OCI-M2 (cell line): ENCODE measurements around the gene STOX2.

ENCODE experiments used
- DNase-seq: peaks from one replicate; lab custom pipeline; 2025; ENCODE audit not compliant: unreplicated experiment; lab: John Stamatoyannopoulos, UW

STOX2 gene, protein sequence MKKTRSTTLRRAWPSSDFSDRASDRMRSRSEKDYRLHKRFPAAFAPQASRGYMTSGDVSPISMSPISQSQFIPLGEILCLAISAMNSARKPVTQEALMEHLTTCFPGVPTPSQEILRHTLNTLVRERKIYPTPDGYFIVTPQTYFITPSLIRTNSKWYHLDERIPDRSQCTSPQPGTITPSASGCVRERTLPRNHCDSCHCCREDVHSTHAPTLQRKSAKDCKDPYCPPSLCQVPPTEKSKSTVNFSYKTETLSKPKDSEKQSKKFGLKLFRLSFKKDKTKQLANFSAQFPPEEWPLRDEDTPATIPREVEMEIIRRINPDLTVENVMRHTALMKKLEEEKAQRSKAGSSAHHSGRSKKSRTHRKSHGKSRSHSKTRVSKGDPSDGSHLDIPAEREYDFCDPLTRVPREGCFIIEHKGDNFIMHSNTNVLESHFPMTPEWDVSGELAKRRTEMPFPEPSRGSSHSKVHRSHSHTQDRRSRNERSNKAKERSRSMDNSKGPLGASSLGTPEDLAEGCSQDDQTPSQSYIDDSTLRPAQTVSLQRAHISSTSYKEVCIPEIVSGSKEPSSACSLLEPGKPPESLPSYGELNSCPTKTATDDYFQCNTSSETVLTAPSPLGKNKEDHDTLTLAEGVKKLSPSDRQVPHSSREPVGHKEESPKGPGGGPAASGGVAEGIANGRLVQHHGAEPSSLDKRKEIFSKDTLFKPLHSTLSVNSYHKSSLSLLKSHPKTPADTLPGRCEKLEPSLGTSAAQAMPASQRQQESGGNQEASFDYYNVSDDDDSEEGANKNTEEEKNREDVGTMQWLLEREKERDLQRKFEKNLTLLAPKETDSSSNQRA (N-terminal part only)

DNA sequence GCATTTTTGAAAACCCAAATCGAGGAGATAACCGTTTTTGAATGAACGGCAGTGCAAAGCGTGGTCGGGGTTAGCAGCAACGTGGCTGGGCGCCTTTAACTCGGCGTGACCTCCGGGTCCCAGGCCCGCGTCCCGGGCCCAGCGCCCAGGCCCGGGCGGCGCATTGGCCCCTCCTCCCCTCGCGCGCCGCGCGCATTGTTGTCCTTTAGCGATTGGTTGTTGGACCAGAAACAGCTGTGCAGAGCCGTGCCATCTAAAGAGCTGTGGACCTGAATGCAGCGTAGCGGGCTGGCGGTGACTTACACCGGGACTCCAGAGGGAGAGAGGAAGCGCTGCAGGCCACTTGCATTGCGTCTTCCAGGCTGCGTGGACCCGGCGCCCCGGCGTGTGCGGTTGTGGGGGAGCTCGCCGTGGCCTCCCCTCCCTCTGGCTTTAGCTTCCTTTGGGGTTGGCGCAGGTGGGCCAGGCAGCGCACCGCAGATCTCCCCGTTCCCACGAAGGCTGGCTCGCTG, at the start of gene STOX2:
TSS of gene STOX2 (plus strand) at position 227 of the 512 bp plus-strand sequence. CDS start 1,484 bp downstream, outside the sequence.
- DNase-seq: no peak

DNA sequence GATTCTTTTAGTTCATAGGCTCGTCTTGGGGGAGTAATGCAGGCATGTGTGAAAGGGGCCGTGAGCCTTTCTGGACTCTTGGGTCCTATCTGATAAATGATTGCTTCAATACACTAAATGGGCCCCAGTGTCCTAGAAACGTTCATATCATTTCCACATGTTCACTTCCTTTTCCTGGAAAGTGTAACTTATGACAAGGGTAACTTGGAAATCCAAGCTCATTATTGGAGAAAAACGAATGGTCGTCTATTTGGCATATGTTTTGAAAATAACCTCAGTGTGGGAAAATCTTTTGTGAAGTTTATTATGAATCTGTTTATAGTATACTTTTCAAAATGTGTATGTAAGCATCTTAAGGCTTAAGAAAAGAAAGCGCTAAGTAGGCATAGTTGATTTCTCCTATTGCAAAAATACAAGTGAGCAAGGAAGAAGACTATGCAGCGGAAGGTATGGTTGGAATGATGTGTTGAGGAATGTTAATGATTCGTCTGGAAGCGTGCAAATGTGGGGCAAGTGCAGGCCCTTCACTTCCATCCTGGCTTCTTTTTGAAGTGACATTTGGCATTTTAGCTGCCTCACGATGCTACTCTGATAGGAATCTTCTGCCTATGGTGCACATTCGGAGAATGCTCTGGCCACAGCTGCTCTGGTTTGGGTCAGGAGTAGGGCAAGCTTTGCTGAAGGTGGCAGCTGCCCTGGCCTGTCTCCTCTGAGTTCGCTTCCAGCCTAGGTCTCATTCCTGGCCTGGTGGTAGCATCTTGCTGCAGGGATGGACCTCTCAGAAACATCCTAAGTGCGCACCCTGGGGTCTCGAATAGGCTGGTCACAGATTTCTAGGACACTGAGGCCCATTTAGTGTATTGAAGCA, 49.5 kb upstream of the STOX2 start:
- no peak for DNase-seq

DNA sequence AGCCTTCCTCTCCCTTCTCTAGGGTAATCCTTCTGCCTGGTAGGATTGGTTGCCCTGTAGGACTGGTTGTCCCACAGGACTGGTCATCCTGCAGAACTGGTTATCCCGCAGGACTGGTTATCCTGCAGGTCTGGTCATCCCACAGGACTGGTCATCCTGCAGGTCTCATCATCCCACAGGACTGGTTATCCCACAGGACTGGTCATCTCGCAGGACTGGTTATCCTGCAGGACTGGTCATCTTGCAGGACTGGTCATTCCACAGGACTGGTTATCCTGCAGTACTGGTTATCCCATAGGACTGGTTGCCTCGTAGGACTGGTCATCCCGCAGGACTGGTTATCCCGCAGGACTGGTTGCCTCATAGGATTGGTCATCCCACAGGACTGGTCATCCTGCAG, 48.1 kb upstream of the STOX2 start:
- DNase-seq: no peak

DNA sequence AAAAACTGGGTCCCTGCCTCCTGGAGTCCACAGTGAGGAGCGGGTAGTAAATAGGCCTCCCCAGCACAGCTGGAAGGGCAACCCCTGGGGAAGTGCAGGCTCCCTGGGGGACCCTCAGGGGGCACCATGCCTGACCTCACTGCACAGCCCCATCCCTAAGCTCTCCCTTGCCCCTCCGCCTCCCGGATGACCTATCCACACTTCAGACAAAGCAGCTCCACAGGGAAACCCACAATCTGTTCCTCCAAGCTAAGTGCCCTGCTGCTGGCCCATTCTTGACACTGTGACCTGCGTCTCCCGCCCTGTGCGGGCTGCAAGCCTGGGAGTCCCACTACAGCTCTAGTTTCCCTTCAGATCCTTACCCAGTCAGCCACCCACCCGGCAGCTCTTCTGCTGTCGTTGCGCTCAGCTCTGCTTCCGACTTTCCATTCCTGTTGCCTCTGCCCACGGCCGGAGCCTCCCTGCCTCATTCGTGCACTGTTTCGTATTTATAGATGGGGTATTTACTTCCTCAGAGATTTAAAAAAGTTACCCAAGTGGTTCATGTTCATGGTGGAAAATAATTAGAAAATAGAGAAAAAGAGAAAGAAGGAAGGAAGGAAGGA, 47.0 kb upstream of the STOX2 start:
- no peak for DNase-seq

DNA sequence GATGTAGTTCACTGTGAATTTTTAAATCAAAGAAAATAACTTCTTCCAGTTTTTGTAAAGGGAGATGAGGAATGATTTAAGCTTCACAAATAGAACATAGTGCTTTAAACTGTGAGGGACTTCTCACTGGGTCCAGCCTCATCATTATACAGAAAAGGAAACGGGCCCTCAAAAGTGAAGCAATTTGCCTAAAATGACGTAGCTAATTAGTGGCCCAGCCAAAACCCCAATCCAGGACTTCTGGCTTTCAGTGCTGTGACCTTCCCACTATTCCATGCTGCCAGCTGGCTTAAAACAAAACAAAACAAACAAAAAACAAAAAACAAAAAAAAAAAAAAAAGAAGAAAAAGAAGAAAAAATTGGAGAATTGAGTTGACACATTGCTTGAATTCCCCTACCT, 45.0 kb upstream of the STOX2 start:
- no peak for DNase-seq

DNA sequence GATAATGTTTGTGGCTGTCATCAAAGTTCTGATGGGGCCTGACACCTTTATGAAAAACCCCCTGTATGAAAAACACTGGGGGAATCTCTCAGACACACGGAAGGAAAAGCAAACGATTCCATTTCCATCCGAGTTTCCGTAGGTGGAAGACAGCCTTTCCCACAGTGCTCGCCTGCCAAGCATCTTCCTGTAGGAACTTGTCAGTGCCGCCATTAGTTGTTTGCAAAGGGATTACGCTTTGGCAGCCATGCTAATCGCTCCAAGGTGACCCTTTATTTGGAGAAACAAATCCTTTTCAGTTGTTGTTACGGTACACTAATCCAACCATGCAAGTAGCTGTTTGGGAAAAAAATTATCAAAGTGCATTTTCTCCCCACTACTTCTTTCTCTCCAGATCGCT, 44.4 kb upstream of the STOX2 start:
- no peak for DNase-seq

DNA sequence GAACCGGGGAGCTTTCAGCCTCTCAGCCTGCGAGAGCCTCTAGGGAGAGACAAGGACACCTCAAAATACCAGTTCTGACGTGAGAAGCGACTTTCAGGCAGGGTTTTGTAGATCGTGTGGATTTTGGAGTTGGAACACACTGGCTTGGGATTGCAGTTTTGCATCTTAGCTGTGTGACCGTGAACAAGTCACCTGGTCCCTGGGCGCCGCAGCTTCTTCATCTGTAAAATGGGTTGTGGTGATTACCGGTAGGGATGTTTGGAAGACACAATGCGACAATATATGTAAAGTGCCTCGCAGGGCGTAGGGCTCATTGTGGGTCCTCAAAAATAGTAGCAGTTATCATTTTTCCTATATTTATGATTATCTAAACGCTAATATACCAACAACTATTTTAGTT, 43.7 kb upstream of the STOX2 start:
- no peak for DNase-seq

DNA sequence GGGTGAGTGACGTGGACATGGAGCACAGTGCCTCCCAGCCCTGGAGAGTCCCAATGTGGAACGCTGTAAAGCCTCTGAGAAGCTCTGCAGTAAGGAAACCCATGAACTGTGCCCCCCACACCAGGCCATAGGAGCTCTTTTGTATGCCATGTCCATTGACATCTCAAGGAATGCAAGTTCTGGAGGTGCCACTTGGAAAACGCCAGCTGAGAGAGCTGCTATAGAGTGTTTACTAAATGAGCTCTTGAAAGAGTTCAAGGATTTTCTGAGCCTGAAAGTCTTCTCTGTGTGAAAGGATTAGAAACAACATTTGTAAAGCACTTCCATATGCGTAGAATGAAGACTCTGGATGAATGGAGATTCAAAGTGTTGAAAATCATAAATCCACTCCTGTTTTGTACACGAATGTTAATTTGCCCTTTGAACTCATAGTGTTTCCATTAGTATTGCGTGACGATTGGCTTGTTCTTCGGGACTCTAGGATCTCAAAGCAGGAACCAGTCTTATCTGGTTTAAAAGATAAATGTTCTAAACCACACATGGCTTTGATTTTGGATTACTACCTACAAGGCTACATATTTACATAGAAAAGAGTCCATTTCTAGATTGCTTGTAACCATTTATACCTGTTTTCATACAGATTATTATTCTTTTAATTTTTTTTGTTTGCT, 41.8 kb upstream of the STOX2 start:
- no peak for DNase-seq

DNA sequence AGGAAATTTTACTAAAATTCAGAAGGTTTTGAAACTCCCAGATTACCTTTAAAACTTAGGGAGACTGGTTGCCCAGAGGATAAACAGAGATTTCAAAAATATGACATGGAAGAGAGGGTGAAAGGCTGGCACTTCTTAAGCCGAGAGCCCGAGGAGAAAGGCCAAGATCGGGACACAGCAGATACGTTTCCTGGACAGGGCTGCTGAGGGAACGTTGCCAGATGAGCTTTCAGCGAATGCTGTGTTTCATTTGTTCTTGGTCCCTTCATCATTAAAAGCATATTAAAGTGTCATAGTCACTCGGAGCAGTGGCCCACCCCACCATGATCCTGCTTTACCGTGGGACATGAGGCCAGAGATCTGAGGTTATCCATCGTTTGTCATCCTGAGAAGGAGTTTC, 37.9 kb upstream of the STOX2 start:
- DNase-seq: no peak

DNA sequence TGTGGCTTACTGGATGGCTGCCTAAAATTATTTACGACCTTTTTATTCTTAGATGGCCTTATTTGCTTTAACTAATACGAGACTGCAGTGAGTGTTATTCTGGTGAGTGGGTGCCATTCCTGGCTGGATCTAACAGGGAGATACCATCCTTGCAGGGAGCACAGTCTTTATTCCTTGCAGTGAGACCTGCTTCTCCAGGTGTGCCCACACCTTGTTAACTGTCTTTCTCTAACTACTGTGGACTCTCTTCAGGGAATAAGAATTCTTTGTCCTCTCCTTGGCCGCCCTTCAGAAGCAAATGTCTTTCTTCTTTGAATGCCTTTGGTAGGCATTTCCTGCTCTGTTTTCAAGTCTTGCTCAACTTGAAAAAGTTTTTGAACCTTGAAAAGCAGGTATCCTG, 34.1 kb upstream of the STOX2 start:
- no peak for DNase-seq

DNA sequence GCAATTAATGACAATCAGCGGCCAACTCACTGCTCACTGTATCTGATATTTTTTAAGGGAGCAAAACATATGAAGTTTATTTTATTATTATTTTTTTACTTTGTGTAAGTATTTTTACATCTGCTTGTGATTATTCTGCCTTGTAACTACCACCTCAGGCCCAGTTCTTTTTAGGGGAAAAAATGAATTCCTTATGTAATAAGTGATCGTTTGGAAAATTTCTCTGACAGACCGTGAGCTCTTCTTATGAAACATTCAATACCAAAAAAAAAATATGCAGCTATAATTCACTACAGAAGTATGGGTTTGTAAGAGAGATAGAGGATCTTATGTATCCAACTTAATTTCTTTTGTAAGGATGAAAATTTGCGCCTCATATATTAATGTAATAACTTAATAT, 33.5 kb upstream of the STOX2 start:
- DNase-seq: no peak

DNA sequence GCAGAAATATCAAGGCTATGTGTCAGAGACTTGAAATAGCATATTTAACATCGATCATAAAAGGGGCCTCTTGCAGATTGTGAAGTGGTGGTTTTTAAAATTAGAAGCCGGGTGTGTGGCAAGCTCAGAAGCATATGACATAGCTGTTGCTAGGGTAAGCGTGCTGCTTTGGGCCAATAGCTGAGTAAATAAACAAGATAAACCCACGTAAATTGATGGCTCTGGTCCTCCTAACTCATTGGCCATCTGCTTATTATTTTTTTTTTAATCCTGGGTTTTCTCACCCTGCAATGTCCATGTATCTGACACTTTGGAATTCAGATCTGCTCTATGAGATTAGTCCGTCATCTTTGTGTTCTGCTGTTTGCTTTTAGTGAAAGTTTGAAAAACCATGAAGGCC, 32.6 kb upstream of the STOX2 start:
- no peak for DNase-seq

DNA sequence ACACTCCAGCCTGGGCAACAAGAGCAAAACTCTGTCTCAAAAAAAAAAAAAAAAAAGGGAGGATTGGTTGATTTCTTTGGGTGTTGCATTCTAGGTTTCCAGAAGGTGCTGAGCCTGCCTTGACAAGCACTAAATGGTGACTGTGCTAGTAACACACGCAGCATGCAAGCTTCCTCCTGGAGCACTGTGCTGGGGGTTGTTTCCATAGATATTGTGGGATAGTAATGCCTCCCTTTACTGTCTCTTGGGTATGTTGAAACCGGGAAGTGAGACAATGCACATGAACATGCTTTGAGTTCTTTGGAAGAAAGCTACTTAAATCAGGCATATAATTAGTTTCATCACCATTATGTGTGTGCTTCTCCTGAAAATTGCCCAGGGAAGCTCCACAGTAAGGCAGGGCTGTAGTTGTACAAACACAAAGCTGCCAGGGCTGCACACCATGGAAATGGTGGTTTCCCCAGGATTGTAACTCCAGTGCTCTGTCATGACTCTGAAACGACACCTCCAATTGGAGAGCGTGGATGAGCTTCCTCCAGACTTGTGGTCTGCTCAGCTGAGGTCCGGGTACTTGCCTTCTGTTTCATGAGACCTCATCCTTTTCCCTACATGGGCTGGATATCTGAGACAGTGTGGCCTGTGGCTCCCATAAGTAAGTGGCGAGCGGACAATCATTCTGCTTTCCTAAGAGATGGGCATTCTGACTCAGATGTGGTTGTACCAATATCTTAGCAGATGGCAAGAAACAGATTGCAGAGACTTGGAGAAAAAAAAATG, 31.5 kb upstream of the STOX2 start:
- DNase-seq: no peak

DNA sequence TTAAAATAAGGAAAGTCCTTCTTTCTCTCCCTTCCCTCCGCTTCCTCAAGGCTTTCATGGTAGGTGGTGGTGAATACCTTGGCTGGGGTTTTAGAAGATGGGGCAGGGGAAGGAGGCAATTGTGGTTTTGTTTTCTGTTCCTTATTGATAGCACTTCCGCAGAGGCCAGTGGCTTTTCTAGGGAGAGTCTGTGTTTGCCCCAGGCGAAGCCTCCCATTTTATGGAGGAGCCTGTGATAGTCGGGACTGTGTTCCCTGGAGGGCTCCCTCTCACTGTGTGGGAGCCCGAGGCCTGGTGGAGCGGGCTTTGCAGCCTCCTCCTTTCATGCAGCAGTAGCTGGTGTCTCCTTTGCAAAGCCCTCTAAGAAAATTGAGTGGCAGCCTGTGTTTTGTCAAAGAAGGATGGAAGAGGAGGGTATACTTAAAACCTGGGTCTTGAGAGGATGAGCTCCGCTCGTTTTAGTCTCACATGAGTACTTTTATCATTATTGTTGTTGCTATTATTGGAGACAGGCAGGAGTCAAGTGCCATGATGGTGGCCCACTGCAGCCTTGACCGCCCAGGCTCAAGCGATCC, 29.8 kb upstream of the STOX2 start:
- no peak for DNase-seq

DNA sequence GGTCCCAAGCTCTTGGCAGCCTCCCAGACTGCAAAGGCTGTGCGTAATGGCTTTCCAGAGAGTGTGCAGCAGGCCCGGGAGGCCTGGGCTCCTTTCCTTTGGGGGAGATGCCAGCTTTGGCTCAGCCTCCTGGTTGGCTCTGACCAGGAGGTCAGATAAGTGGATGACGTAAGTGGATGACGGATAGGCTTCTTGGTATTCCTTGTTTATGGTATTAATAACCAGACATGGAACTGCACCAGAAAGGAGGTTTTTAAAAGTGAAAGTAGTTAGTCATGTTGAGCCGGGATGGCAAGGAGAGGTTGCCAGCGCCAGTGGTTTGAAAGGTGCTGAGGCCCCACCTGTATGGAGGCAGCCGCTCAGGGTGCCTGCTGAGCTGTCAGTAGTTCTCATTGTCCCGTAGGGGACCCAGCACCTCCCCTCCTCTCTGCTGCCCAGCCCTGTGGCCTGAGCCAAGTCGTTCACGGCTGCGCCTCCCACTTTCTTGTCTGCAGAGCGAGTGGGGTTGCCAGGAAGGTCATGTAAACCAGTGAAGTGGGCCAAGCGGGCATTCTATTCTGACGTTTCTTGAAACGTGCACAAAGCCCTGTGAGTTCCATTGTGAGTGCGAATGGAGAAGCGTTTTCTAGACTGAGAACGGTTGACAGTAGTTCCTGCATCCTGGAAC, 28.7 kb upstream of the STOX2 start:
- DNase-seq: no peak

DNA sequence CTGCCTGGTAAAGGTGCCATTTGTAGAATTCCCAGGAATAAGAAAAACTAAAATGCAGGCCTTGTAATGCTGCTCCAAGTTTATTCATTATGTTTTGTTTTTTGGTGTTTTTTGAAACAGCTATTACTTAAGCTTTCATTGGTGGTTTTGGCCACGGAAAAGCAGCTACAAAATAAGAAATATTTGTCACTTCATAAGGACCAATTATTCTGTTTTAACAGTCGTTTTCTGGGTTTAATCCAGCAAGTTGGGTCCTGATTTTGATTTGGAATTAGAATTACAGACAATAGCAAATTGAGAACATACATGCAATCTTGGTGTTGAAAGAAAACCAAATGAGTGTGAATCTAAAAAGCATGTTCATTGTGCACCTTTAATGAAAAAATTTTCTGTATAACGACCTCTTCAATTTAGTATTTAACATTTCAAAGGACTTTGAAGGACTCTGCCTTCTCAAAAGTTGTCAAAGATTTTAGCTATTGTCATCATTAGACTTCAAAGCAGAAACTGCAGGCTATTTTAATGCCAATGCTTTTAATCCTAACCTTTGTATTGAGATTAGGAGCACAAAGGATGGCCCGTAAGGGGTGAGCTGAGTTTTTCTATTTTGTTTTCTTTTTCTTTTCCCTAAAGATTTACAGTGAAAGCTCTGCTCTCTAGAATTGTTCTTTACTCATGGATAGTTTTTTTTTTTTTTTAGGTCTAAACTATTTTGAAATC, 26.7 kb upstream of the STOX2 start:
- DNase-seq: no peak

DNA sequence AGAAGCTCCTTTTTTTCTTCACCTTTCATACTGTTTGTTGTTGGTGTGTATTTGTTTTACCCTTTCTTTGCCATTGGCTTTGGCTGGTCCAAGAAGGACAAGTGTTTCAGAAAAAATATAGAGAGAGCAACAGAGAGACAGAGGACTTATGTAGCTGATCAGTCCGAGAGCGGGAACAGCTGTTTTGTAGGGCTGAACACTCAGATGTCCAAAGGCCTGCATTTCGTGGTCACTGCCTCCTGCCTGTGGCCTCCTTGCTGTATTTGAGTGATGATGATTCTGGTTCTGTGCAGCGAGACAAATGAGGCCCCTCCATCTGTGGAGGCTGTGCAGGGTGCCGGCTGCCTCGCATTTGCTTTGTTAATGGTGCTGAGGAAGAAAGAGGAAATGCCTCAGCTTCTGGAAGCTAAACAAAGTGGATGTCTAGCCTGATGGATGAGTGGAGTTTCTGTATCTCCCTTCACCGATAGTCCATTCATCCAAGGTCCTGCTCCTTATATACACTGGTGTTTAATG, 19.8 kb upstream of the STOX2 start:
- DNase-seq: no peak

DNA sequence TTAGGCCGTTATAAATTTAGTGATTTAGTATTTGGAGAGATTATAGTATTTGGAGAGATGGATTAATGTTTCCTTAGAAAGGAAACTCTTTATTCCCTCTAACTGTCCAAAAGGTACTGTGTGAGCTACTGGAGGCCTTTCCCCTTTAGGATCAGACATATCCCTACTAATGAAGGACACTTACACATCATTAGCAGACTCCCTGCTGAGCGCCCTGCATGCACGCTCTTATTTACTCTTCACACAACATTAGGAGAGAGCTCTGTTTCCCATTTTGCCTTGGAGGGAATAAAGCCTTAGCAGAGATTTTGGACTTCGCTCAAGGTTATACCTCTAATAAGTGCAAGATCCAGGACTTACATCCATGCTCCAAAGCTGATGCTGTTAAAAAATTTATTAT, 17.8 kb upstream of the STOX2 start:
- DNase-seq: no peak
